Immature natural killer cell (primary cell): ENCODE results near the gene CNIH3. TPM values are rescaled to one million over a fixed set of nuclear protein-coding genes. Genes with fewer than 3 reads are reported as not detected.

ENCODE experiments used
- DNase-seq, 3 donors: peaks; one replicate each; pipeline ENCODE4 v3.0.0; 2022; ENCODE audit warnings: mixed read lengths in 1 of 3
- H3K27ac Mint-ChIP-seq, 6 donors: one replicate each; pipeline ENCODE4 v1.8.0; 2020; ENCODE audit warnings: mixed read lengths in 6 of 6, mild to moderate bottlenecking in 5 of 6, inconsistent platforms in 4 of 6, moderate library complexity in 3 of 6
- H3K27me3 Mint-ChIP-seq, 3 donors: one replicate each; pipeline ENCODE4 v1.8.0; 2020 to 2021; ENCODE audit warnings: low read depth in 3 of 3, mild to moderate bottlenecking in 3 of 3, mixed read lengths in 3 of 3, moderate library complexity in 3 of 3, inconsistent platforms in 1 of 3
- H3K36me3 Mint-ChIP-seq, 3 donors: one replicate each; pipeline ENCODE4 v1.8.0; 2020; ENCODE audit warnings: mixed read lengths in 3 of 3, inconsistent platforms in 2 of 3, mild to moderate bottlenecking in 2 of 3
- H3K4me1 Mint-ChIP-seq, 2 donors: one replicate each; pipeline ENCODE4 v1.8.0; 2020; ENCODE audit warnings: inconsistent platforms in 2 of 2, mild to moderate bottlenecking in 2 of 2, mixed read lengths in 2 of 2, moderate library complexity in 1 of 2
- H3K4me3 Mint-ChIP-seq, 5 donors: one replicate each; pipeline ENCODE4 v1.8.0; 2020; ENCODE audit warnings: mild to moderate bottlenecking in 5 of 5, mixed read lengths in 5 of 5, inconsistent platforms in 3 of 5, moderate library complexity in 3 of 5
- H3K9me3 Mint-ChIP-seq, 6 donors: one replicate each; pipeline ENCODE4 v1.8.0; 2020; ENCODE audit warnings: mild to moderate bottlenecking in 6 of 6, mixed read lengths in 6 of 6, inconsistent platforms in 4 of 6, moderate library complexity in 3 of 6
- polyA plus RNA-seq, 3 donors: library from polyadenylated mRNA; unstranded; fragments of 300-500 nt; fragmentation: Illumina TruSeq; gene quantifications; one replicate each; pipeline ENCODE4 v1.2.3, GENCODE V29; 2021

CNIH3 gene
- polyA plus RNA-seq, 3 donors from 2014 or later: 1.3 to 2.0 (median 1.7) TPM

DNA sequence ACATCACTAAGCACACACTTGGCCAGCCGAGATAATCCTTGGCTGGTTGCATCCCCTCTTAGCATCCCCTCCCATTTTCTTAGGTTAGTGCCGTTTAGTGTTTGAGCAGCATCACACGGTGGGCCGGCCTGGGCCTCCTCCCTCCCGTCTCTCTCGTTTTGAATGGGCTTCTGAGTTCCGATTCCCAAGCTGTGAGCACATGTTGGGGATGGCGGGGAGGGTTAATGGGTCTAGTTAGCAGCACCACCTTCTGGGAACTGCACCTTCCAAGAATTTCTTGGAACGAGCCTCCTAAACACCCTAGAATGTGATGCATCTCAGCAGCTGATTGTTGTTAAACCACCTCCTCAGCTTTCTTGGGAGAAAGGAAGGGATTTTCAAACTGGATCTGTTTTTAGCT, 73.3 kb downstream of the CNIH3 start:
- DNase-seq: no peak
- no peaks in the 10 kb centered on the region for H3K36me3 Mint-ChIP-seq
- H3K4me3 Mint-ChIP-seq: no peak overlapping the region
- peaks cover 3 to 6% (median 4%) of the 10 kb centered on the region in 3 donors for H3K27me3 Mint-ChIP-seq
- H3K4me1 Mint-ChIP-seq: no peaks in the 10 kb centered on the region
- H3K9me3 Mint-ChIP-seq: no peaks in the 10 kb centered on the region
- no peak overlapping the region for H3K27ac Mint-ChIP-seq

DNA sequence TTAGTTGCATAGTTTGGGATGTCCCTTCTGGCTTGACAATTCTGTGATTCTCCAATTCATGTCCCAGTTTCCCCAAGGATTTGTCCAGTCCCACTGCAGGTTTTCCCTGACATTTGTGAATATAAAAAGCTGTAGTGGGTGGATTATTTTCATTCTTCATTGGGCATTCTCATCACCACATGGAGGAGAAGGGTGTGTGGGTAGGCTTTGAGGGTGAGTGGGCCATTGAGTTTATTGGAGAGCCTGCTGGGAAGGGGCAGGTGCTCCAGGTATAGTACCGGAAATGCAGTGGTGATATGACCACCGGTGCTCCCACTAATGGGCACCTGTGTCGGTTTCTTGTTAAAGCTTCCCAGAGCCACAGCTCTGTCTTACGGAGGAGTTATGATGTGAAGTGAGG, 74.5 kb downstream of the CNIH3 start:
- Mint-ChIP-seq H3K4me3 (no peak overlapping the region), H3K27ac (no peak overlapping the region), H3K4me1 (no peaks in the 10 kb centered on the region), H3K9me3 (no peaks in the 10 kb centered on the region), H3K27me3 (peaks cover 3 to 6% (median 4%) of the 10 kb centered on the region in 3 donors), H3K36me3 (no peaks in the 10 kb centered on the region)
- DNase-seq: no peak

DNA sequence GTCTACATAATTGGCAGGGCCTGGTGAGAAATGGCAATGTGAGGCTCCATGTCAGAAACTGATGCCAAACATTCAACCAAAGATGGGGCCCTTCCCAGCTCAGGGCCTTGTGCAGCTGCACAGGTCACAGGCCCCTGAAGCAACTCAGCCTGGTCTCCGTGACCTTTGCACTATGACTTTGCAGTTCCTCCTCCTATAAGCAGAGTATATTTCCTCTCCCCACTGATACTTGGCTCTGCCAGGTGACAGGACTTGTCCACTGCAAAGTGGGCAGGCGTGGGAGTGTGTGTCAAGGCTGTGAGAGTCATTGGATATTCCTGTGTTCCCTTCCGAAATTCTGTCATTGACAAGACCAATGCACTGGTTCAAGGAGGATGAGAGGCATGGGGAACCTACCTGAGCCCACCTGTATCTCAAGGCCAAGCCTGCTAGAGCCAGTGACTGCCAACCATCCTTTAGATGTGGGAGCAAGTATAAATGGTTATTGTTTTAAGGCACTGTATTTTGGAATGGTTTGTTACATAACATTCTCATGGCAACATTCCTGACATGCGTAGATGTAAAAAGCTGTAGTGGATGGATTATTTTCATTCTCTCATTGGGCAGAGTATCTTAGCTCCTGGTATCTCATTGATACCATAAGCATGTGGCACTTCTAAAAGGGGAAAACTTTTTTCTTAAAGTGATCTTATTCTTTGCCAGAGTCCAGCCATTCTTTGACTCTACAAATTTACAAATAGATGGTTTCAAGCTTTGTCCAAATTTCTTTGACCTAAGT, 75.2 kb downstream of the CNIH3 start:
- H3K27me3 Mint-ChIP-seq: peaks cover 4 to 6% (median 6%) of the 10 kb centered on the region in 3 donors
- H3K4me1 Mint-ChIP-seq: no peaks in the 10 kb centered on the region
- no peak for DNase-seq
- H3K4me3 Mint-ChIP-seq: no peak overlapping the region
- no peak overlapping the region for H3K27ac Mint-ChIP-seq
- H3K36me3 Mint-ChIP-seq: no peaks in the 10 kb centered on the region
- no peaks in the 10 kb centered on the region for H3K9me3 Mint-ChIP-seq

DNA sequence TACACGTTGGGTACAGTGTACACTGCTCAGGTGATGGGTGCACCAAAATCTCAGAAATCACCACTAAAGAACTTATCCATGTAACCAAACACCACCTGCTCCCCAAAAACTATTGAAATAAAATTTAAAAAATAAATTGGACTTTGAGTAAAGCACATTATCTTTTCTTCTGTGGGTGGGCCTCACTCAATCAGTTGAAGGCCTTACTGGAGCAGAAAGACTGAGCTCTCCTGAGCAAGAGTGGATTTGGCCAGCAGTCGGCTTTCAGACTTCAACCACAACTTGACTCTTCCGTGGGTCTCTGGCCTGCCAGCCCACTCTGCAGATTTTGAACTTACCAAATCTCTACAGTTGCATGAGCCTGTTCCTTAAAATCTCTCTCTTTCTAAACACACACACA, 78.9 kb downstream of the CNIH3 start:
- Mint-ChIP-seq H3K27ac (no peak overlapping the region), H3K4me3 (no peak overlapping the region), H3K4me1 (no peaks in the 10 kb centered on the region), H3K9me3 (no peaks in the 10 kb centered on the region), H3K36me3 (no peaks in the 10 kb centered on the region), H3K27me3 (peaks cover 1 to 4% (median 4%) of the 10 kb centered on the region in 3 donors)
- DNase-seq: no peak

DNA sequence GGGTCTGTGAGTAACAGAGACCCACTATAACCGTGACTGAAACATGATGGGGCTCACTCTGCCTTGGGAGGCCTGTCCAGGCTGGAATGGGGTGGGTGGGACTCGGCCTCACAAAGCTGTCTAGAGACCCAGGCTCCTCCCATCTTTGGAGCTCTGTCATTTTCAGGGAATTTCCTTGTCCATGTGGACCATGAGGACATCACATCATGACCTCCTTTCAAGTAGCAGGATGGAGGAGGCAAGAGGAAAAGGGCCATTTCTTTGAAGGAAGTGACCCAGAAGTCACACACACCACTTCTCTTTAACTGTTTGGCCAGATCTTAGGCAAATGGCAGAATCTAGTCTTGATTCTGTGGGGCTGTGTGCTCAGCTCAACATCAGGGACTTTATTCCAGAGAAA, 79.9 kb downstream of the CNIH3 start:
- Mint-ChIP-seq H3K36me3 (no peaks in the 10 kb centered on the region), H3K27ac (no peak overlapping the region), H3K27me3 (peaks cover 1 to 6% (median 4%) of the 10 kb centered on the region in 3 donors), H3K4me1 (no peaks in the 10 kb centered on the region), H3K4me3 (no peak overlapping the region), H3K9me3 (no peaks in the 10 kb centered on the region)
- no peak for DNase-seq

DNA sequence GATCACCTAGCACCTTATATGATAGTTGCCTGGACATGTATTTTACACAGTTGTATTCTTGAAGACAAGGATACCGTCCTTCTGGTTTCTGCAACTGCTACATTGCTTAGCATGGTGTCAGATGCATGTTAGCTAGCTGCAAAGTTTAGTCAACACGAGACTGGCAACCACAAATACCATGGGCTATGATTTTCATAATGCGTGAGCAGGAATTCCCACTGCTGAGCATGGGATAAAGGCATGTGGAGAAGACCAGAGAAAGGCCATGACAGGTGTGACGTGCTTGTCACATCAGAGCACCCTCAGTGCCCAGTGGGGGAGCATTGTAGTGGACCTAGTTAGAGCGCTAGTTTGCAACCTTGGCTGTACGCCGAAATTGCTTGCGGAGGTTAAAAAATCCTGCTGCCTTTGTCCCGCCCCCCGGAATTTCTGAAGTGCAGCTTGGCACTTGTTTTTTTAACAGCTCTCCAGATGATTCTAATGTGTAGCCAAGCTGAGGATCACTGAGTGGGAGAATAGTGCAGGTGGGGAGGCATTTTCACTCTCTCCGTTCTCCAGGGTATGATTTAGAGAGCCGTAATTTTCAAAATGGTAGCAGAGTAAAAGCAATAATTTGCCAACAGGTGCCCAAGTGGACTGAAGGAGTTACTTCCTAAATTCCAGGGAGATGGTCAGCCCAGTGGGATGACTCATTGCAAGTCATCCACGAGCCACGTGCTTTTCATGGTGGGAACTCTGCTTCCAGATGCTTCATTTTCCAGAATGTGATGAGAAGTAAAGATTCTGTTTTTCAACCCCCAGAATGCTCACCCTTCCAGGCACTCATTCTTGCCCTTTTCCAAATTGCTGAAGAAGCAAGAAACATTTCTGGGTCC, 81.0 kb downstream of the CNIH3 start:
- Mint-ChIP-seq H3K36me3 (no peaks in the 10 kb centered on the region), H3K27ac (no peak overlapping the region), H3K9me3 (no peaks in the 10 kb centered on the region), H3K4me3 (no peak overlapping the region), H3K27me3 (peaks cover 1 to 6% (median 3%) of the 10 kb centered on the region in 3 donors), H3K4me1 (no peaks in the 10 kb centered on the region)
- no peak for DNase-seq

DNA sequence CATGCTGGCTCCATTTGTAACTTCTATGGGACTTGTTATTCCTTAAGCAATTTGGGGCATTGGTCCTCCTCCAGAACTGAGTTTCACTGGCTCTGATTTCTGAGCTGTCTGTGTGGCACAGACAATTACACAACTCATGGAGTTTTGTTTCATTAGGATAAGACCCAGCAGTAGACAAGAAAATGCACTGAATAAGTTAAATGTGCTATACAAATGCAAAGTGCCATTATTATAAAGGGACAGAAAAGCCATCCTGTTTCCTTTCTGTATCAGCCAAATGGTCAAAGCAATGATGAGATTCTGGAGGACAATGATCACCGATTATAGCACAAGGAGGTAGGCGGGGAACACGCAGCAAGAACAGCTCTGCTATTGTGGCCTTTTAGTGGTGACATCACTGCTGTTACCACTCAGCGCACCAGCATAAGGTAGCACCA, 81.9 kb downstream of the CNIH3 start:
- Mint-ChIP-seq H3K36me3 (no peaks in the 10 kb centered on the region), H3K4me1 (no peaks in the 10 kb centered on the region), H3K27me3 (peaks cover 1 to 5% (median 3%) of the 10 kb centered on the region in 3 donors), H3K4me3 (no peak overlapping the region), H3K27ac (no peak overlapping the region), H3K9me3 (no peaks in the 10 kb centered on the region)
- no peak for DNase-seq

DNA sequence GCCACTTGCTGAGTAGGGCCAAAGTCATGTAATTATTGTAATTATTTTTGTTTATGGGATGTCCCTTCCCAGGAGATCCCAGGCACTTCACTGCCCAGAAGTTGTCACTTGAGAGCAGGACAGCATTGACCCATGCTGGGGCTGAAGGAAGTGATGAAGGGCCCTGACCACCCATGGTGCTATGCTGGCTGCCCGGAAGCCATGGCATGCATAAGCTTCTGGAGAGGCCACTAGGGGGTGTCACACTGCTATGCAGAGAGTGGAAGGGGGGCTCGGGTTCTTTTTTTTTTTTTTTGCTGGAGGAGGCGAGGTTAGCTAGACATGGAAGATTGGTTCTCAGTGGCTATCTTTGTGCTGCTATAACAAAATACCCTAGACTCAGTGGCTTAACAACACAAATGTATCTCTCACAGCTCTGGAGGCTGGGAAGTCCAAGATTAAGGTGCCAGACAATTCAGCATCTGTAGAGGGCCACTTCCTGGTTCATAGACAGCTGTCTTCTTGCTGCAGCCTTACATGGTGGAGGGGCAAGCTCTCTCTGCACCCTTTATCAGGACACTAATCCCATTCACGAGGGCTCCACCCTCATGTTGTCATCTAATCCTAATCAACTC, 84.9 kb downstream of the CNIH3 start:
- no peak overlapping the region for H3K27ac Mint-ChIP-seq
- H3K36me3 Mint-ChIP-seq: no peaks in the 10 kb centered on the region
- no peaks in the 10 kb centered on the region for H3K9me3 Mint-ChIP-seq
- no peak for DNase-seq
- H3K4me3 Mint-ChIP-seq: no peak overlapping the region
- no peaks in the 10 kb centered on the region for H3K4me1 Mint-ChIP-seq
- H3K27me3 Mint-ChIP-seq: peaks cover 2 to 3% (median 2%) of the 10 kb centered on the region in 3 donors

DNA sequence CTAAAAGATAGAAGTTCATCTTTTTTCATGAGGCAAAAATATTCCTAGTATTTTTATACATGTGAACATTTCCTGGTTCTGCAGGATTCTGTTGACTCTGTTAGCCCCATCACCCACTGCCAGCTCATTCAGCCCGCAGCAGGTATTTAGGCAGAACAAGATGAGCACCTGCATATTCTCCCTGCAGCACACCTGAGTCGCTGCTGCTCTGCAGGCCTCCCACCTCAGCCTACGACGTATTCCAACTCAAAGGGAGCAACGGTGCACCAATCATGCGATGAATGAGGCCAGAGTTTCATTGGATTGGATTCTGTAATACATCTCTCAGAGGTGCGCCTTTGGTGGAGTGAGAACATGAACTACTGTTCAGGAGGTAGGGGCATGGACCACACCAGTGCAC, 87.6 kb downstream of the CNIH3 start:
- H3K27ac Mint-ChIP-seq: no peak overlapping the region
- no peaks in the 10 kb centered on the region for H3K36me3 Mint-ChIP-seq
- DNase-seq: no peak
- H3K27me3 Mint-ChIP-seq: peaks cover 0 to 2% (median 2%) of the 10 kb centered on the region in 3 donors
- no peaks in the 10 kb centered on the region for H3K9me3 Mint-ChIP-seq
- H3K4me3 Mint-ChIP-seq: no peak overlapping the region
- H3K4me1 Mint-ChIP-seq: no peaks in the 10 kb centered on the region

DNA sequence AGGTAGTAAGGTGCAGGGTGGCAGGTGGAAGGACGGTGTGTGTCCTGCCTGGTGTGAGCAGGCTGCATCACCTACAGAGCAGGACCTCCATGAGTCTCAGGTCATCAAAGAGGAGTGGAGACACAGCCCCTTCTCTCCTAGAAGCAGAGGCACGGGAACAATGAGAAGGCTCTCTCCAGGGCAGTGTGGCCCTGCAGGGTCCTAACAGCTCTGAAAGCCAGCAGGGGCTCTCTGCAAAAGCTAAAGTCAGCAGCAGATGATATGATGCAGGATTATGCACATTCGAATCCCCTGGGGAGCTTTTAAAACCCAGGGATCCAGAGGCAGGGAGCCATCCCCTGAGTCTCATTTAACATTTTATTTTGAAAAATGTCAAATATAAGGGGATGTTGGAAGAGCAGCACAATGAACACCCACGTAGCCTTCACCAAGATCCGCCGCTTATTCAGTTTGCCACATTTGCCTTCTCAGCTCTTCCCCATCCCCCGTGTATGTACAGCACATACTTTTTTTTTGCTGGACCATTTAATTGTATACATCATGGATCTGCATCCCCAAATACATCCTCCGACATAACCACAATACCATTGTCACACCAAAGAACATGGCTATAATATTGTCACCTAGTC, 88.1 kb downstream of the CNIH3 start:
- no peak overlapping the region for H3K27ac Mint-ChIP-seq
- peaks cover 0 to 2% (median 2%) of the 10 kb centered on the region in 3 donors for H3K27me3 Mint-ChIP-seq
- no peak overlapping the region for H3K4me3 Mint-ChIP-seq
- no peak for DNase-seq
- H3K36me3 Mint-ChIP-seq: no peaks in the 10 kb centered on the region
- H3K9me3 Mint-ChIP-seq: no peaks in the 10 kb centered on the region
- no peaks in the 10 kb centered on the region for H3K4me1 Mint-ChIP-seq

DNA sequence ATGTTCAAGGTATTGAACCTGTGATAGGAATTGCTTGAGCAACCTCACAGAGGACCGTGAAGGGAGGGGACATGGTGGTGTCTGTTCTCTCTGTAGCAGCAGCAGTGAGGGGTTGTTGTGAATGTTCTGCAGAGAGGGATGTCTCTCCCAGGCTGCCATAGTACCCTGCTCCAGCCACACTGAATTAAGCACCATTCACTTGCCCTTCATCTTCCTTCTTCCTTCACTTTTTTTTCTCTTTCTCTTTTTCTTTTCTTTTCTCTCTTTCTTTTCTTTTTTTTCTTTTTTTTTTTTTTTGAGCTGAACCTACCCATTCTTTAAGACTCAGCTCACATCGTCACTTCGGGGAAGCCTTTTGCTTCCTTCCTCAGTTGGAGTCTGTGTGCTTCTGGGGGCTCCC, 89.5 kb downstream of the CNIH3 start:
- no peaks in the 10 kb centered on the region for H3K4me1 Mint-ChIP-seq
- no peaks in the 10 kb centered on the region for H3K9me3 Mint-ChIP-seq
- no peak overlapping the region for H3K27ac Mint-ChIP-seq
- H3K27me3 Mint-ChIP-seq: peaks cover 0 to 2% (median under 1%) of the 10 kb centered on the region in 3 donors
- no peaks in the 10 kb centered on the region for H3K36me3 Mint-ChIP-seq
- no peak for DNase-seq
- no peak overlapping the region for H3K4me3 Mint-ChIP-seq

DNA sequence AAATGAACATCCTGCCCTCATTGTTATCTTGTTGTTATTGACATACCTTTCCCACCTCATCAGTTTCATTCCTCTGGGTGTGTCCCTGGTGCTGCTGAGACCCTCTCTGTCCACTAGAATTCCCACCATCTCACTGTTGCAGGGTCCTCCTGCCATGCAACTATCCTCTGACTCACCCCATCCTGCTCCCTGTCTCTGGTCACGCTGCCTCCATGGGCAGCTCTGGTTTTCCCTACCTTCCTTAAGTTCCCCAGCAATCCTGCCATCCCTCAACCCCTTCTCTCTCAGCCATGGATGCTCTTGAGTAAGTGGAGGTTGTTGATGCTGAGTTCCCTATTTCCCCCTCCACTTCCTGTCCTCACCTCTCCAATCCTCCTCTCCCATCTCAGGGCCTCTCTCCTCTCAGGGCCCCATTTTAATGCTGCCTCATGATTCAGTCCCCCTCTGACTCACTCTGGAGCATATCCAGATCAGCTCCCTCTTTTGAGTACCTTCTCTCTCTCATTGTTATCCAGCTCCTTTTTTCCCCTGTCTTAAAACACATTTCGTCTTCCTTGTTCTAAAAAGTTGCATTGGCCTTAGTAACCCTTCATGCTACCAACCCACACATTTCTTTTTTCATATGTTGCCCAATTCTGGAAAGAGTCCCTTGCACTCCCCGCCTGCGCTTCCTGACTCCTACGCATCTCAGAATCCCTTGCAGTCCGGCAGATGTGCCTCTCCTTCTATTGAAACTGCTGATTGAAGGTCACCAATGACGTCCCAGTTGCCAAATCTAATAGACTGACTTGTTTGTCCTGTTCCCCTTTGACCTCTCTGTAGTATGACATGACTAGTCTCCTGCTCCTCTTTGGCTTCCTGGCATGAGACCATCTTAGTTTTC, 92.0 kb downstream of the CNIH3 start:
- no peaks in the 10 kb centered on the region for H3K9me3 Mint-ChIP-seq
- DNase-seq: no peak
- no peak overlapping the region for H3K27ac Mint-ChIP-seq
- H3K27me3 Mint-ChIP-seq: peaks cover 0 to 2% (median 2%) of the 10 kb centered on the region in 3 donors
- H3K36me3 Mint-ChIP-seq: no peaks in the 10 kb centered on the region
- no peaks in the 10 kb centered on the region for H3K4me1 Mint-ChIP-seq
- no peak overlapping the region for H3K4me3 Mint-ChIP-seq

DNA sequence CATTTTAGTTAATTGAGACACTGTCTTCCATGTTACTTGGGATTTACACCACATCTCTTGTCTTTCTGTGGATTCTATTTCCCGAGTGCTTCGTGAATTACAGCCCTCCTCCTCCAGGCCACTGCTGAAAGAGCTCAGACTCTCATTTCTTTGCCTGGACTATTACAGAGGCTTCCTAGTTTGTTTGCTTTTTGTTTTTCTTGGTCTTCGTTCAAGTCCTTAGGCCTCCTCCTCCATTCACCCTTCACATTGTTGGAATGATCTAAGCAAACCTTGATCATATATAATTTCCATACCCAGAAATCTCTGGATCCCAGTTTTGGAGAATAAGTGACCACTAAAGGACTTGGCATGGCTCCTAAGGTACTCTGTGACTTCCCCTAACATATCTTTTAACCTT, 94.1 kb downstream of the CNIH3 start:
- no peaks in the 10 kb centered on the region for H3K9me3 Mint-ChIP-seq
- H3K4me1 Mint-ChIP-seq: no peaks in the 10 kb centered on the region
- no peak for DNase-seq
- H3K36me3 Mint-ChIP-seq: no peaks in the 10 kb centered on the region
- H3K27ac Mint-ChIP-seq: no peak overlapping the region
- peaks cover 0 to 4% (median 2%) of the 10 kb centered on the region in 3 donors for H3K27me3 Mint-ChIP-seq
- no peak overlapping the region for H3K4me3 Mint-ChIP-seq
